AML-193 (cell line): ENCODE measurements around the gene SOX6.

Source experiments
- DNase-seq, 2 experiments: peaks; one replicate each; lab custom pipeline; 2025; lab: John Stamatoyannopoulos, UW

The SOX6 gene

GRCh38 chr11:16317712-16318111 is 38.6 kb downstream of the SOX6 start:
- DNase-seq = no peak

GRCh38 chr11:16313846-16314245 is 42.5 kb downstream of the SOX6 start:
- DNase-seq = no peak

DNA sequence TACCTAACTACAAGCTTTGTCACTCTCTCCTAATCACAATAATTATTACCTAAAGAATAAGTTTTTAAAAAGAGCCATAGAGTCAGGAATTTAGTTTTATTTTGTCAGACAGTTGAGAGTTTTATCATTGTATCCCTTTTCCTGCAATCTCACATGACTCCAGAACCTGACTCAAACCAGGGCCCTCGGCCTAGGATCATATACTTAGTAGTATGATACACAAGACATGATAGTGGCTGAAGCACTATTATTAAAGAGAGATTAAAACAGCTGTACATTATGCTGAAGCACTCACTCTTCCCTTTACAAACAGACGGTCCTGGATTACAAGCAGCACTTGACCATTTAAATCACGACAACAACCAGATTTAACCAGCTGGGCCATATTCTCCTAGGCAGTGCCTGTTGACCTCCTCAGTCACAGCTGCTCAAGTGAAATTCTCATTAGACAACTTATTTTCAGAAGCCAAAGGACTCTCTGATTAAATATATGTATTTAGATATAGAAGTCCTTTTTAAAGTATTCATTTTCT is 44.0 kb downstream of the SOX6 start:
- DNase-seq = no peak

- no peak for DNase-seq
Observed at GRCh38 chr11:16311831-16312230, 44.5 kb downstream of the SOX6 start.

DNA sequence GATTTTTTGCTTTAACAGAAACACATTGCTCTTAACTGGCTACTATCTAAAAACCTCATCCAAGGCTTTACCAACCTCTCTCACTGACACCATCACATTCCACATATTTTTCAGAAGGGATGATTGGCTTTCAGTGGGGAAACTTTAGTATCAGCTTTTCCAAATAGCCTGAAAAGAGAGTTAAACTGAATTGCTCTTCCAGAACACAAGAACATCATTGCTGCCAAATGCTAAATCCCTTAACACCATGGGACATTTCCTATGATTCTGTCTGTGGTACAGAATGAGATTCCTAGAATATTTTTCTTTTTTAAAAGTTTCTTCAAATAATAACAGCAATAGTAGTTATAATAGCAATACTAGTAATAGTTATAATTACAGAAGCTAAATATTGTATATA is 45.4 kb downstream of the SOX6 start:
- DNase-seq = no peak

GRCh38 chr11:16309226-16309625 is 47.1 kb downstream of the SOX6 start:
- DNase-seq = no peak

- no peak for DNase-seq
Observed at GRCh38 chr11:16301462-16301861, 54.9 kb downstream of the SOX6 start.

DNA sequence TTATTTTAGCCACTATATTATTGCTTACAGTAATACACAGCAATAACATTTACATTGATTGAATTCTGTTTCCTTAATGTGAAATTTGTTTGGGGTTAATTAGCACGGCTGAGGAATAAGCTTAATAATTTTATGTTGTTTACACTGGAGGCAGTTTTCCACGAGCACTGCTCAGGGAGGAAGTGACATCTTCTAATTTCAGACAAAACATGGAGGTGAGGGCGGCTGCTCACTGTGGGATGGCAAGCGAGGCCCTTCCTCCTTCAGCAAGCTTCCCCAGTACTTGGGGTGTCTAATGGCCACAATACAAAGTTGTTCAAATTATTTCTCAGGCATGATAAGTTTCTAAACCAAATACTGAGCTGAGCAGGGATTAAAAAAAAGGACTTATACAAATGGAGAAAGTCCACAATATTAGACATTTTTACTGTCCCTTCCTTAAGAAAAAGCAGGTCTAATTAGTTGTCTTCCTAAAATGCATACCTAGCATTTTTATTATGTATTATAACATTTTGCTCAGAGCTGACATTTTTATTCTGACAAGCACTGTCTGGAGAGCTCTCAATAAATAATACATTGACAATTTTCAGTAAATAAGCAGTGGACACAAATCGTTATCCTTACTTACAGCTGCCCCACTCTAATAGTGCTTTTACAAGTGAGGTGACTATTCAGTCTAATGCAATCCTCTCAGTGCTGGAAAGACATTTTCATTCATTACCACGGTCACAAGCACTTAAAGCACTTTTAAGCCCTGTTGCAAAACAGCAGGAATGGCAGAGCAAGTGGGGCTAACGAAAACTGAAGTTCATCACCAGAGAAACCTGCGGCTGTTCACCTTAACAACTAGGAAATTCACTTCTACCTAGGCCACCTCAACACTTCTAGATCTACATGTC is 56.2 kb downstream of the SOX6 start:
- no peak for DNase-seq

- no peak for DNase-seq
Observed at GRCh38 chr11:16299390-16299789, 57.0 kb downstream of the SOX6 start.

DNA sequence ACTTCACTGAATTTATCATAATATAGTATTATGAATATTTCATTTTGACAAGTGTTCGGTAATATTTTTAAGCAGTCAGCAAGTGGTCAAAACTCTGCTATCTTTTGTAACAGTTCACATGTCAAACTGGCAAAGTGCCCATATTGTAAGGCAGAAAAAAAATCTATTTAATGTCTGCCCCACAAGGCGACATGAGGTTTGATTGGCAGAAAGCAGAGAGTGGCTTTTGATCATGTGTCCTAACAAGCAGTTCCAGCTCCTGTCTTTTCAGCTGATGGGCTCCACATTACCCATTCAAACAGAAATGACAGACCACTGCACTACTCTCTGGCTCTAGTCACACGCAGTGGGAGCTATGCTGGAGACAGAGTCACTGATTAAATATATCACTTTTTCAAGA is 59.0 kb downstream of the SOX6 start:
- DNase-seq = no peak

GRCh38 chr11:16296273-16296672 is 60.1 kb downstream of the SOX6 start:
- no peak for DNase-seq

- DNase-seq = no peak
Observed at GRCh38 chr11:16295592-16295991, 60.8 kb downstream of the SOX6 start.

GRCh38 chr11:16293204-16293681 is 63.1 kb downstream of the SOX6 start:
- no peak for DNase-seq

- DNase-seq = no peak
Observed at GRCh38 chr11:16292167-16292859, 64.0 kb downstream of the SOX6 start.

DNA sequence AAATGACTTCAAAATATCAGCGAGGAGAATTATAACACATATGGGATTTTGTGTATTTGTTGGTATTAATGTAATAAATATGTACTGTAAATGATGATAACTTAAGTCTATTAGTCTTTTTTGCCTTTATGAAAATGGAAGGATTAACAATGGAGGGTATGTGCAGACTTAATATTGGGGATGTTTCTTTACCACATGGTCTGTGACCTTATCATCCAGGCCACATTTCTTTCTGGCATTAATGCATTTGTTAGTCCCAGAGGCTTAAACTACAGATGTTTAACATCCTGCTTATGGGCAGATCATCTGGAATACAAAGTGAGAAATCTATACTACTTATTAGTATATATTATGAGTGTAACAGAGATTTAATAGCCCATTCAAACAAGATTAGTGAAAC is 64.6 kb downstream of the SOX6 start:
- DNase-seq = no peak

DNA sequence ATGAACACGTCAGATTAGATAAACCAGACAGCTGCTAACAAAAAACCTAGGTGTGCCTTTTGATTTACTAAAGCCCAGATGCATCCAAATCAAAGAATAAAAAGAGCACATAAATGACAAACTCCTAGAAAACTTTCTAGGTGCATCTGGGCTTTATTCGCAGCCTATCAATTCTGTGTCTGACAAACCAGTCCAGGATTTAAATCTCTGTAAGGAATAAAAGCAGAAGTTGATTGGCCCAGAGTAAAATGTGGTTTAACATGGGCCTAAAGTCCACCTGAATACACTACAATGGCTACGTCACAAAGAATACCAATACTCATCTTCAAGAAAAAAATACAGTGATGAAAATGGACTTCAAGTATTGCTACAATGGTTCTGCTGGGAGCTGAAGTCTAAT is 66.8 kb downstream of the SOX6 start:
- DNase-seq = no peak

DNA sequence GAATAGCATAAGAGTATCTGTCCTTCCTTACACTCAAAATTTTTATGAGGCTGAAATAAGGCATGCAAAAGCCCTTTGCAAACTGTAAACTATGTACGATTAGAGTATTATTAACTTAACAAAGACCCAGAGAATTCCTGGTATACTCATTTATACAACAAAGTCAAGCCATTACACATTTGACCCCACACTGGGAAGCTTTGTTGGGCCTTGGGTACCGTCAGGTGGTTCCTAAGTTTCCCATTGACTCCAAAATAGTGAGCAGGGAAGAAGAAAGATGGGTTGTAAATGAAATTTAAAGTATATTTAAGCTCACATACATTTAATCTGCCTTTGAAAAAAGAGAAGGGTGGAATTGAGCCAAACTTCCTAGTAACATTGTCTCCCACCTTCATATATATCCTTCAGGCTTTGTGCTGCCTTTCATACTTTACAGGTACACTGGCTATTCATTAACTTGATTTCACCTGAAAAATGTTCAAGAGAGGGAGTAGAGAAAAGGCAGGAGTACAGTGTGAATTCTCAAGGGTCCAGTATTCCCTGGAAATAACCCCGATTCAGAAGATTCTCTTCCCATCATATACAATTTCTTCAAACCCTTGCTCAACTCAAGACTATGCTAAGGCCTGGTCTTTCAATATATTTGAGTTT is 68.6 kb downstream of the SOX6 start:
- no peak for DNase-seq

DNA sequence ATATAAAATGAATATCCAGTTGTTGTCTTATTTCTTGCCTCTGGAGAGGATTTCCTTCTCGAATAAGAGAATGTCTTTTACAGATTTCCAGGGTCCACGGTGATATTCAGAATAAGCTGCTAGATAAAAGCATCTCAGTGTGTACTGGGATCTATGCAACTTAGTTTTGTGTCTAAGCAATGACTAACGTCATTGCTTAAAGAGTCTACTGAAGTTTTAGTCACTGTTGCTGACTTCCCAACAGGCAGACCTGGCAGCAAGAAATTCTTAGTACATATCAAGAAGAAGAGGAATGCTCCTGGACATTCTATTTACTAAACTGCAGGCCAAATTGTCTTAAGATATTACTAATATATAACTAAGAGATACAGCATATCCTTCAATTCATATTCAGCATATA is 70.3 kb downstream of the SOX6 start:
- no peak for DNase-seq

DNA sequence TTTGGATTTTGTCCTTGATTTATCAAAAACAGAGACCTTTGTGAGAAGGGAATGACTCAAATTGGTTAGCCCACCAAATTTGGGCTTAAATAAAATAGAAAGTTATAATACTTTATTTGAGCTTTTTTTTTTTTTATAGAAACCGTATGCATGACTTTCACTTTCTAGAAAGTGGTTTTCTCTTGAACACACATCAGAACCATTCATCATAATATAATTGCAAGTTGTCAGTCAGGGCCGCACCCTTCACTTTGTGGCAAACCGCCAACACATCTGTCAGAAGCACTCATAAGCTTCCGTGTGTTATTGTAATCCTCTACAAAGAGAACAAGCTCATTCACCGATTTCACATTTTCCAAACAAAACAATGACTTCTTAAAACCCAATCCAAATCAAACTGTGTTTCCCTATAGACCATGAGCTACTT is 76.1 kb downstream of the SOX6 start:
- DNase-seq = no peak

DNA sequence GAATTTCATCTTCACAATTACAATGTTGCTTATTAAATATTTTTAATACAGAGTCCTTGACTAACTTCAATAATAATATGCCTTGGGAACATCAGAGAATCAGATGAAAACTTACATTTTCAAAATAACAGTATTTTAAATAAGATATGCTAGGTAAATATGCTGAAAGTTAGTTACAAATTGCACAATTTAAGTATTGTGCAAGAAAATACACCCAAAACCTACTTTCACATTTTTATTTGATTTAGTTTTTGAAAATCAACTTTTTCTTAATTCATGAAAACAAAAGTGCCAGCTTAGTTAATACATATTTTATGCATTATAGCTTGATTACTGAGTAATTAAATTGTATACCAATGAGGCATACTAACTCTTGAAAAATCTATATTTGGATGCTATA is 76.8 kb downstream of the SOX6 start:
- DNase-seq = no peak

DNA sequence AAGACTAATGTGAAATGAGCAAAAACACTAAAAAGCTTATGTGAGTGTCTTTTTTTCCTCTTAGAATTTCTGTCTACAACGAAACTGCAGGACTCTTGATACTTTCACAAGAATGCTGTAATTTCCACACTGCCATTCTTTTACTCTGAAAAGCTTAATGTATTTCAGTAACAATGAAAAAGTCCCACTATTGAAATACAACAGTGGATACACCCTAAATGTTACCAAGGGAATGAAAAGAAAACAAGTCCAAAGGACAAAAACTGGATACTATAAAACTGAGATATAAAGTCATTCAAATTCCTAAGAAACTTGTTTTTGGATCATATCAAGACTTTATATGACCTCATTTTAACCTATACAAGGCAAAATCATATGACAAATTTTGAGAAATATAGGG is 77.4 kb downstream of the SOX6 start:
- DNase-seq = no peak

- no peak for DNase-seq
Observed at GRCh38 chr11:16278273-16278672, 78.1 kb downstream of the SOX6 start.

DNA sequence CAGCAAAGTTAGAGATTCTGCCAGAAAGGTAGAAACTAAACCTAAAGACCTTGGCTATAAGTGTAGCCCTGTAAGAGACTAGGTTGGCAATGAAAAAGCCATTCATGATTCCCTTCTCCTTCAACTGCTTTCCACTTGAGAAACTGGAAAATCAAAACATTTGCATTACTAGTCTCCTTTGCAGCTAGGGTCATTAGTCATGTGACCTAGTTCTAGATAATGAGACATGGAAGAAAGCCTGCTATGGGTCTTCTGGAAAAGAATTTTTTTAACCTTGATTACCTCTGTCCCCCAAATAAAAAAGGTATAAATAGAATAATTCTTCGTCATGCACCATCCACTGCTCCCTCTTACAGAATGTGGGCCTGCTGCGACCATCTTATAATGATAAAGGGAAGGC is 80.1 kb downstream of the SOX6 start:
- no peak for DNase-seq
